ENCODE measurements around the gene SNX14.

Gene SNX14

GRCh38 chr6:85494547-85495536 is 98.8 kb downstream of the SNX14 start:
- Mint-ChIP-seq H3K4me1 (no peaks in the 10 kb centered on the region), H3K27ac (no peak overlapping the region), H3K36me3 (peaks cover 58% of the 10 kb centered on the region), H3K27me3 (no peaks in the 10 kb centered on the region), H3K9me3 (peaks cover 17% of the 10 kb centered on the region), H3K4me3 (no peak overlapping the region)
- no peak for ATAC-seq

GRCh38 chr6:85493389-85493788 is 100.3 kb downstream of the SNX14 start:
- no peak overlapping the region for H3K4me3 Mint-ChIP-seq
- peaks cover 50% of the 10 kb centered on the region for H3K36me3 Mint-ChIP-seq
- H3K9me3 Mint-ChIP-seq = peaks cover 17% of the 10 kb centered on the region
- no peak for ATAC-seq
- no peak overlapping the region for H3K27ac Mint-ChIP-seq
- H3K4me1 Mint-ChIP-seq = no peaks in the 10 kb centered on the region
- no peaks in the 10 kb centered on the region for H3K27me3 Mint-ChIP-seq

- Mint-ChIP-seq H3K36me3 (peaks cover 29% of the 10 kb centered on the region), H3K4me1 (no peaks in the 10 kb centered on the region), H3K27ac (no peak overlapping the region), H3K4me3 (no peak overlapping the region), H3K27me3 (no peaks in the 10 kb centered on the region), H3K9me3 (no peaks in the 10 kb centered on the region)
- no peak for ATAC-seq
Observed at GRCh38 chr6:85490516-85491248, 103.0 kb downstream of the SNX14 start.

GRCh38 chr6:85484948-85485347 is 108.7 kb downstream of the SNX14 start:
- Mint-ChIP-seq H3K36me3 (peaks cover 5% of the 10 kb centered on the region), H3K4me3 (no peak overlapping the region), H3K9me3 (no peaks in the 10 kb centered on the region)

GRCh38 chr6:85483846-85484245 is 109.8 kb downstream of the SNX14 start:
- no peak for ATAC-seq
- H3K9me3 Mint-ChIP-seq = no peaks in the 10 kb centered on the region

More at GRCh38 chr6:85484948-85485347, 108.7 kb downstream of the SNX14 start:
- ATAC-seq = no peak
- Mint-ChIP-seq H3K4me1 (peaks cover 14% of the 10 kb centered on the region), H3K27ac (no peak overlapping the region), H3K27me3 (no peaks in the 10 kb centered on the region)

GRCh38 chr6:85482905-85483700 is 110.6 kb downstream of the SNX14 start:
- H3K27ac Mint-ChIP-seq = no peak overlapping the region
- ATAC-seq = peak; percentile 82
- peaks cover 5% of the 10 kb centered on the region for H3K36me3 Mint-ChIP-seq
- peaks cover 14% of the 10 kb centered on the region for H3K4me1 Mint-ChIP-seq
- H3K9me3 Mint-ChIP-seq = no peaks in the 10 kb centered on the region
- no peak overlapping the region for H3K4me3 Mint-ChIP-seq
- H3K27me3 Mint-ChIP-seq = no peaks in the 10 kb centered on the region

More at GRCh38 chr6:85483846-85484245, 109.8 kb downstream of the SNX14 start:
- Mint-ChIP-seq H3K36me3 (peaks cover 5% of the 10 kb centered on the region), H3K27ac (no peak overlapping the region), H3K27me3 (no peaks in the 10 kb centered on the region), H3K4me3 (no peak overlapping the region), H3K4me1 (peaks cover 14% of the 10 kb centered on the region)

DNA sequence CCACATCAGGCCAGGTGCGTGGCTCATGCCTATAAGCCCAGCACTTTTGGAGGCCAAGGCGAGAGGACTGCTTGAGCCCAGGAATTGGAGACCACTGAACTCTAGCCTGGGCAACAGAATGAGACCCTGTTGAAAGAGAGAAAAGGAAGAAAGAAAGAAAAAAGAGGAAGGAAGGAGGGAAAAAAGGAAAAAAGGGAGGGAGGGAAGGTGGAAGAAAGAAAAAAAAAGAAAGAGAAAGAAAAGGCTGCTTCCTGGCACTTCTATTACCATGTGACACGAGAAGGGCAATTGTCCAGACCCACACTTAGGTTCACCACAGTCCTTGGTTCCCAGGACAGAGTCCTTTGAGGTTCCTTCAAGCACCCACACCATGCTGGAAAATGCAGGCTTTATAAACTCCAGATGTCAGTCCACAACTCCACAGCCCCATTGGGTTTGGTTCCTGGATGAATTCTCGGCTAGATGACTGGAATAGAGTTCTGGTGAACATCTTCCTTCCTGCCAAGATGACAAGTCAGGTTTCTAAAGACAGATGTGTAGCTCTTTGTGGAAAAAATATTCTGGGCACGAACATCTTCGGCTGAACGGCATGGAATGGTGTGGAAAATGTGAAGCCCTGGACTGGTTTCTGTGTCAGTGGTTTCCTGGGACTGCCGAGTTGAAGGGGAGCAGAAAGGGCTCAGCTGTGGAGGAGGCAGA is 111.3 kb downstream of the SNX14 start:
- H3K9me3 Mint-ChIP-seq = no peaks in the 10 kb centered on the region
- ATAC-seq = no peak
- no peaks in the 10 kb centered on the region for H3K27me3 Mint-ChIP-seq
- no peak overlapping the region for H3K4me3 Mint-ChIP-seq
- peak overlapping the region; percentile 16 for H3K27ac Mint-ChIP-seq
- peaks cover 4% of the 10 kb centered on the region for H3K36me3 Mint-ChIP-seq
- peaks cover 14% of the 10 kb centered on the region for H3K4me1 Mint-ChIP-seq

DNA sequence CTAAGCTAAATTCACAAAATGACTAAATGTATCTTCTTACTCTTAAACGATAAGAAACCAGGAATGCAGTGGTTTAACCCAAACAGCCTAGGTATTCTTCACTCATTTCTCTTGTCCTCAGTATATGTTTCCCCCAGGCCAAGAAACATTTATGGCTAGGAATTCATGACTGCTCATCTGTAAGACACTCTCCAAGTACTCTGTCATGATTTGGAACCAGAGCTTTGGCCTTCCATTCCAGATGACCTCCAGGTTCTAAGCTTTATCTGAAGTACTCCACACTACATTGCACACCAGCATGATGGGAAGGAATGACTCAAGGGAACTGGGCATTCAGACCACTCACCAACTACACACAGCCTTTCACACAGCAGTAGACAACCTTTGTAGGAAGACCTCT is 114.5 kb downstream of the SNX14 start:
- H3K9me3 Mint-ChIP-seq = no peaks in the 10 kb centered on the region
- H3K36me3 Mint-ChIP-seq = peaks cover 22% of the 10 kb centered on the region
- peaks cover 14% of the 10 kb centered on the region for H3K4me1 Mint-ChIP-seq
- no peak overlapping the region for H3K27ac Mint-ChIP-seq
- H3K27me3 Mint-ChIP-seq = no peaks in the 10 kb centered on the region
- ATAC-seq = no peak
- no peak overlapping the region for H3K4me3 Mint-ChIP-seq

- Mint-ChIP-seq H3K36me3 (peaks cover 26% of the 10 kb centered on the region), H3K4me3 (no peak overlapping the region), H3K27me3 (no peaks in the 10 kb centered on the region), H3K9me3 (no peaks in the 10 kb centered on the region), H3K4me1 (peaks cover 2% of the 10 kb centered on the region), H3K27ac (no peak overlapping the region)
- ATAC-seq = no peak
Observed at GRCh38 chr6:85476532-85476931, 117.1 kb downstream of the SNX14 start.

- Mint-ChIP-seq H3K27ac (no peak overlapping the region), H3K9me3 (no peaks in the 10 kb centered on the region), H3K27me3 (no peaks in the 10 kb centered on the region), H3K4me1 (peaks cover 5% of the 10 kb centered on the region), H3K4me3 (no peak overlapping the region), H3K36me3 (peaks cover 26% of the 10 kb centered on the region)
- no peak for ATAC-seq
Observed at GRCh38 chr6:85473748-85474147, 119.9 kb downstream of the SNX14 start.

DNA sequence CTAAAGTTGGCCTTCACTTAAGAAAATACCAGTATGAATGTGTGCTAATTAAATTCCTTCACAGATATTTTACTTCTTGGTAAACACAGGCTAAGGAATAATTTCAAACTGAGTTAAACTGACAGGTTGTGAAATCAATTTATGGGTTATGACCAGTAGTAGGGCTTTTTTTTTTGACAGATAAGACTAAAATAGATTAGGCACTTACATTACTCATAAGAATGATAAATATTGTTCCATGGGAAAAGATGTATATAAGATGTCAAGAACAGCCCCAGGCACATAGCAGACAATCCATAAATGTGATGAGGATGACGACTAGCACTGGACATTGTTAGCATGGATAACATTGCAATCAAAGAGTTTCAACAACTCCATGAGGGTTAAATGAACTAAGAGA is 120.9 kb downstream of the SNX14 start:
- Mint-ChIP-seq H3K9me3 (no peaks in the 10 kb centered on the region), H3K27ac (no peak overlapping the region), H3K27me3 (no peaks in the 10 kb centered on the region), H3K36me3 (peaks cover 26% of the 10 kb centered on the region), H3K4me1 (peaks cover 5% of the 10 kb centered on the region), H3K4me3 (no peak overlapping the region)
- no peak for ATAC-seq

- H3K4me1 Mint-ChIP-seq = peaks cover 20% of the 10 kb centered on the region
- no peaks in the 10 kb centered on the region for H3K9me3 Mint-ChIP-seq
- H3K36me3 Mint-ChIP-seq = peaks cover 5% of the 10 kb centered on the region
- ATAC-seq = no peak
- no peaks in the 10 kb centered on the region for H3K27me3 Mint-ChIP-seq
- no peak overlapping the region for H3K27ac Mint-ChIP-seq
- no peak overlapping the region for H3K4me3 Mint-ChIP-seq
Observed at GRCh38 chr6:85470023-85470410, 123.6 kb downstream of the SNX14 start.

- Mint-ChIP-seq H3K36me3 (peaks cover 4% of the 10 kb centered on the region), H3K4me3 (no peak overlapping the region), H3K27ac (no peak overlapping the region), H3K9me3 (no peaks in the 10 kb centered on the region), H3K4me1 (peaks cover 26% of the 10 kb centered on the region), H3K27me3 (no peaks in the 10 kb centered on the region)
- no peak for ATAC-seq
Observed at GRCh38 chr6:85469276-85470022, 124.2 kb downstream of the SNX14 start.

- Mint-ChIP-seq H3K27me3 (no peaks in the 10 kb centered on the region), H3K4me1 (peaks cover 36% of the 10 kb centered on the region), H3K27ac (no peak overlapping the region), H3K9me3 (no peaks in the 10 kb centered on the region), H3K4me3 (no peak overlapping the region), H3K36me3 (peaks cover 4% of the 10 kb centered on the region)
- no peak for ATAC-seq
Observed at GRCh38 chr6:85468326-85468725, 125.3 kb downstream of the SNX14 start.

All from stimulated activated memory B cell treated with anti-CD40 and anti-IgM and Interleukin-4, amounts not matched to agents 10 μg/mL and 1 μg/mL and 100 μg/mL, for 72 hours (primary cell).